ENCODE measurements around the gene HECW1.
"Not testable (repeated sequence)": the region's sequence is repeated elsewhere in the genome, so short reads cannot be mapped to it uniquely, and the experiment has no call there.

Gene HECW1

DNA sequence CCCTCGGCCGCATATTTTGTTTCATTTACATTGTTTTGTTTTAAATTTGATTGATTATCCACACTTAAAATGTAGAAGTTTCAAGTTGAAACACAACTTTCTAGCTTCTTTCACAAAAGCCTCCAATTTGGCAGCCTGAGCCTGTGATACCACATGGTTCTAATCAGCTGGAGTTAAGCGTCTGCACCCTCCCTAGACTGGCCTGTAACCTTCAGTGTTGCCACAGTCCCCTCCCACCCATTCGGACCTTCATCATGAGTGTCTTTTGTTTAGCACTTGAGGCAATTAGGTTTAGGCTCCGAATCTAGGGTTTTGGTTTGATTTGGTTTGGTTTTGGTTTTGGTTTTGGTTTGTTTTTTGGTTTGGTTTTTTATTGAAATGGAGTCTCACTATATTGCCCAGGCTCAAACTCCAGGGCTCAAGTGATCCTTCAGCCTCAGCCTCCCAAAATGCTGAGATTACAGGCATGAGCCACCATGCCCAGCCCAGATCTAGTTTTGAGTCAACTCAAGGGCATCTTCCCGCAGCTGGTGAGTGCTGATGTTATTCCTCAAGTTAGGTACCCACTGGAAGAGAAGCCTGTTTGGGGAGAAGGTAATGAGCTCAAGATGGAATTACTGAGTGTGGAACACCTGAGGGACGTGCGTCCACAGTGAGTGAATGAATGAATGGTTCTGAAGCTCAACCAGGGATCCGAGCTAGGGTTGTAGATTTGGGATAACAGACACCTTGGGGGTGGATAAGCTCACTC is 201.4 kb downstream of the HECW1 start:
- no peak for DNase-seq

DNA sequence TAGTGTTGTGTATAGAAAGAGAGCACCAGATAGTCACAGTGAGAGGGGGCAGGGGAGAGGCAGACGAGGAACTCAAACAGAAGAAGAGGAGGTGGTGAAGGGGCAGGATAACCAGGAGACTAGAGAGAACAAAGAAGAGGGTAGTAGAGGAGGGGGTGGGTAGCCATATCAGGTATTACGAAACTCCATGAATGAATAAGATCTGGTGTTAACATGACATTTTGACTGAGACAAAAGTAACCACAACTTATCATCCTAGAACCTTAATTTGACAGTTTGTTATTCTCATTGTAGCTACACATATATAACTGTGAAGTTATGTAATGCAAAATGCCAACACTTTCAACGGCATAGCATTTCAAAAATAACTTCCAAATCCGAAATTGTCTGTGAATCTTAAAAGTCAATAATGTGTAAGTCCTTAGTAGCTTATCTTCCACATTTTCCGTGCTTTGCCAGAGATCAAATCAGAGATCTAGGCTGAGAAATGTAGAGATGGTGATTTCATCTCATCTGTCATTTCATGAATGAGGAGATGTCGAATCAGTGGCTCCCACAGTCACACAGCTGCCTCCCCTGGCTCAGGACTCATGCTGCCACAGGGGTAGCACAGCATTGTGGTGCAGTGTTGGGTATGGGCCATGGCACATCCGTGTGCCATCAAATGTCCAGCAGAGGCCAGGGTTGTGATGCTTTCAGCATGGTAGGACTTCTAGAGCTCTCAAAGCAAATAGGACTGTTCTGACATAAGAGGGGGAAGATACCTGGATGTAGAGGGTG is 202.1 kb downstream of the HECW1 start:
- DNase-seq = no peak

DNA sequence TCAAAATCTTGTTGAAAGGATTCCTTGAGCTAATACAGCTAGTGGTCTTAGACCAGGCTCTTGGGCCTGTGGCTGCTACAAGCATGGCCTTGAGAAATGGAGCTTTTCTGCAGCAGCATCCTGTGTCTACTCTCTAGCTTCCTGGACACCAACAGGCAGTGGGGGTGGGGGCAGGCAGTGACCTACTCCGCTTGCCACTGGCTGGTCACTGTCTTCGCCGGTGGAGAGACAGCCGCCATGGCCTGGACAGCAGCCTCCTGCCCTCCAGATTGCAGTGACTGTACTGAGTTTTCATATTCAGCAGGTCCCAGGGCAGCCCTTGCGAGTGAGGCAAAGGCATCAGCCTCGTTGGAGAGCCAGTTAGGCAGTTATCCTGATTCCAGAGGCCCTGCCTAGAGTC is 204.6 kb downstream of the HECW1 start:
- DNase-seq = no peak

DNA sequence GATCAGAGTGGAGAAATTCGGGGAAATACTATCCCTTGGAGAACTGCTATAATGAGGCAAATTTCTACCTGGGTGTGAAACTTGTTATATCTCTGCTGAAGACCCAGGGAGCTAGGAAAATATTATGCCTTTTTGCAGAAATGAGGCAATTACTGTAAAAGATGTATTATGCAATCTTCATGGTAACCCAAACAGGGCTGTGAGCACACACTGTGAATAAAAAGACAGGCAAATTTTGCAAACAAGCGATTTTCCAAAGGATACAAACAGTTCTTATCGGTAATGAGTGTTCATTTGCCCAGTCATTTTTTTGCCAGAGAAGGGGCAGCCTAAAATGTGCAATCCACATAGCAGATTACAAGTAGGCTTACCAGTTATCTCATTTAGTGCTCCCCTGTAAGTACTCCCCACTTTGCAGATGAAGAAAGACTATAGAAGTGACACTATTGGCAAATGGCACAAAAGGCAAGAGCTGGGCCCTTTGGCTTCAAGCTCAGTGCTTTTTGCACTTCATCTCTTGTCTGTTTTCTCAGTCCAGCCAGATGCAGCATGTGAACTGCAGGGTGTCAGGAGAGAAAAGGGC is 205.8 kb downstream of the HECW1 start:
- no peak for DNase-seq

DNA sequence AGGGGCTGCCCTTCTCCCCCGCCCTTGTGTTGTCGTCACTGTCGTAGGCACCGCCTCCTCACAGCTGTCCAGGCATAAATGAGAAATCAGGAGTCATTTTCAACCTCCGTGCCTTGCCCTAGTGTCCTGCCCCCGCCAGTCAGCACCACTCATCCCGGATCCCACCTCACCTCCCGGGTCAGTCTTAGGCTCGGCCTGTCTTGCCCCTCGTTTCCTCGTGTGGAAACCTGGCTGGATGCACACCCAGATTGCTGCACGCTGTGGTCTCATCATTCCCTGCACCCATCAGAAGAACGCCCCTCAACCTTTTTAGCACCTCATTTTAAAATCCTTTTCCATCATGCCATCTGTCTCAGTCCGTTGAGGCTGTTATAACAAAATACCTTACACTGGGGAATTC is 213.1 kb downstream of the HECW1 start:
- no peak for DNase-seq

DNA sequence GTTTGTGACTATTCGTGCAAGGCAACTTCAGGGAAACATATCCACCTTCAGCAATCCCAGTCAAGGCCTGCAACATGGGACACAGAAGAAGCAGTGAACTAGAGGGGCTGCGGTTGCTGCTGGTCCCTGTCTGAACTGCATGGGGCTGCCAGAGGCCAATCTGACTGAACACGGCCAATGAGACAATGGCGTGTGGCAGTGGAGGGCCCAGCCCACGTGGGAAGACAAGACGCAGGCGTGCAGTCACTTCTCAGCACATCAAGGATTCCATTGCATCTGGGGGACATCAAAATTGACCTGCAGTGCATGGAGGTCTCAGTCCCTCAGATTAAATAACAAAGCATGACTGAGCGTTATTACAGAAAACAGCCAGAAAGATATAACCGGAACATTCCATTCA is 215.9 kb downstream of the HECW1 start:
- DNase-seq = no peak

DNA sequence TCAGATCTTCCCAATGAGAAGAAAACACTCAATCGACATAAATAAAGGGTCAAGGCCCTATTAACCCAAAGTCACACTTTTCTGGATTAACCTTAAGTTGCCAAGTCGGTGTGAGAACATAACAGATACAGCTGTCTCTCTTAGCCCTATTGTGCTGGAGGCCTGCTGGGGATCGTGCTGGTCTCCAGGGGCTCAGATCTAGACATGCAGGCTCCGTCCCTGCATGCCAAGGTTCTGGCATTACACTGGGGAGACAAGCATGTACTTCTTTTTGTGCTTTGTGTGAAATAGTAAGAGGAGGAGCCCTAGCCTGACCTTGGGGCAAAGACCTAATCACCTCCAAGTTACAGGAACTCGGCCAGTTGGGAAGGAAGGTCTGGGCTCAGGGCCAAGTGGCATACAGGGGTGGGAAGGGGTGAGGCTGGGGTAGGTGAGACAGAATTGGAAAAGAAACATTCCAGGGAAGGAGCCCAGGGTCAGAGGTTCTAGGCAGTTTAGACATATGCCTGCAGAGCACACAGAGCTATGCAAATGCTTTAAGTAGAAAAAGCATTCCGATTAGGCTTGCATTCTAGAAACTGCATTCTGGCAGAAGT is 216.4 kb downstream of the HECW1 start:
- DNase-seq = no peak

DNA sequence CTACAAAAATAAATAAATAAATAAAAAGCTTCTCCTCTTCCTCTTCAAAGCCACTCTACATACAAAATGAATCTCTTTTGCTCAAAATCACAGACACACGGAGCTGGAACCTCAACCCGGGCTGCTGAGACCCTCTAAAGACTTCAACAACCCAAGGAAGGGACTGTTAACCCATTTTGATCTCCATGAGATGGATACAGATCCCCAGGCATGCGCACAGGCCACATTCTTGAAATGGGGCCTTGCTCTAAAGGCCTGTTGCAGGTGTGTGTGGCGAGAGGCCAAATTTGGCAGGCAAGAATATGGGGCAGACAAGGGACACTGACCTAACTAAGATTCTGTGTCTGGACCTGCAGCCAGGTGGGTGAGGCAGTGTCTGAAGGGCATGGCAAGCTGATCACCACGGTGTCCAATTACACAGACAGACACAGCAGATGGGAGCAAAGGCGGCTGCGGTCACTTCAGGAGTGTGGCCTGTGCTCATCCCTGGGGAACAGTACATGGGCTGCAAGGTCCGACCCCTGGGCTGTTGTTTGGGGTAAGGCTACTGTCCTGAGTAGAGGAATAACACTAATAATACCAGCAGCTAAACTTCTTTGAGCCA is 219.8 kb downstream of the HECW1 start:
- no peak for DNase-seq

DNA sequence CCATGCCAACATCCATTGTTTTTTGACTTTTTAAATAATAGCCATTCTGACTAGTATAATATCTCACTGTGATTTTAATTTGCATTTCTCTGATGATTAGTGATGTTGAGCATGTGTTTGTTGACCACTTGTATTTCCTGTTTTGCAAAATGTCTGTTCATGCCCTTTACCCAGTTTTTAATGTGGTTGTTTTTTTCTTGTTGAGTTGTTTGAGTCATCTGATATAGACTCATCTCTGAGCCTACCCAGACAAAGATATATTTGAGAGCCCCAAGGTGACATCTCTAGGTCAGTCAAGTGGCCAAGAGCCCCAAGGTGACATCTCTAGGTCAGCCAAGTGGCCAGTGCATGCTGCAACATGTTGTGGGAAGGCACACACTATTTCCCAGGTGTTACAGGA is 224.7 kb downstream of the HECW1 start:
- DNase-seq = no peak

DNA sequence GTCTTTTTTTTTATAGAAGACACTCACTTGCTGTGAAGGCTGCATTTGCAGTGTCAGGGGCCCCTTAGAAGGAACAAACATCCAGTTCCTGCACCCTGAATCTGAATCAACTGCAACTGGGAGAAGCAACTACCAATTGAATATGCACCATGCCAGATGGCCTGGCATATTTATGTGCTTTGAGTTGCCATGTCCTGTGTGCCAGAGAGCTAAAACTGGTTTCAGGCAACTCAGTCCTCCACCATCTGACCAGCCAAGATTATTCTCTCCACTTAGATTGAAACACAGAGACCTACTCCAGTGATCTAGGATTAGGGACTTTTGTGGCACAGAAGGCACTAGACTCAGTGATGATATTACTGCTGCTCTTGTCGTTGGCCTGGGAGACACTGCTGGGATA is 225.4 kb downstream of the HECW1 start:
- no peak for DNase-seq

DNA sequence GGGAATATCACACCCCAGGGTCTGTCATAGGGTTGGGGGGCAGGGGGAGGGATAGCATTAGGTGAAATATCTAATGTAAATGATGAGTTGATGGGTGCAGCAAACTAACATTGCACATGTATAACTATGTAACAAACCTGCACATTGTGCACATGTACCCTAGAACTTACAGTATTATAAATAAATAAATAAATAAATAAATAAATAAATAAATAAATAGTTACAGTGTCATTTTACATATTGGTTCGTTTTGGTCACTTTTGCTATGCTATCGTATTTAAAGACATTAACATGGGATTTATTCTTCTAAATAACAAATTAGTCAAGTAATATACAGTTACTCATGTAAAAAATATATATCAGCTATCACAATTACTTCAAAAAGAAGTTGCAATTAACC is 228.7 kb downstream of the HECW1 start:
- DNase-seq = no peak

DNA sequence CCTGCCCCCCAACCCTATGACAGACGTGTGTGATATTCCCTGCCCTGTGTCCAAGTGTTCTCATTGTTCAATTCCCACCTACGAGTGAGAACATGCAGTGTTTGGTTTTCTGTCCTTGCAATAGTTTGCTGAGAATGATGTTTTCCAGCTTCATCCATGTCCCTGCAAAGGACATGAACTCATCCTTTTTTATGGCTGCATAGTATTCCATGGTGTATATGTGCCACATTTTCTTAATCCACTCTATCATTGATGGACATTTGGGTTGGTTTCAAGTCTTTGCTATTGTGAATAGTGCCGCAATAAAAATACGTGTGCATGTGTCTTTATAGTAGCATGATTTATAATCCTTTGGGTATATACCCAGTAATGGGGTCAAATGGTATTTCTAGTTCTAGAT is 231.0 kb downstream of the HECW1 start:
- not testable (repeated sequence) for DNase-seq

DNA sequence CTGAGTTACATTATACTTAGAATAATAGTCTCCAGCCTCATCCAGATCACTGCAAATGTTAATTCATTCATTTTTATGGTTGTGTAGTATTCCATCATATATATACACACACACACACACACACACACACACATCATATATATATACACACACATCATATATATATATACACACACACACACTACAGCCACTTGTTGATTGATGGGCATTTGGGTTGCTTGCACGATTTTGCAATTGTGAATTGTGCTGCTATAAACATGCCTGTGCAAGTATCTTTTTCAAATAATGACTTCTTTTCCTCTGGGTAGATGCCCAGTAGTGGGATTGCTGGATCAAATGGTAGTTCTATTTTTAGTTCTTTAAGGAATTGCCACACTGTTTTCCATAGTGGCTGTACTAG is 233.2 kb downstream of the HECW1 start:
- DNase-seq = not testable (repeated sequence)

DNA sequence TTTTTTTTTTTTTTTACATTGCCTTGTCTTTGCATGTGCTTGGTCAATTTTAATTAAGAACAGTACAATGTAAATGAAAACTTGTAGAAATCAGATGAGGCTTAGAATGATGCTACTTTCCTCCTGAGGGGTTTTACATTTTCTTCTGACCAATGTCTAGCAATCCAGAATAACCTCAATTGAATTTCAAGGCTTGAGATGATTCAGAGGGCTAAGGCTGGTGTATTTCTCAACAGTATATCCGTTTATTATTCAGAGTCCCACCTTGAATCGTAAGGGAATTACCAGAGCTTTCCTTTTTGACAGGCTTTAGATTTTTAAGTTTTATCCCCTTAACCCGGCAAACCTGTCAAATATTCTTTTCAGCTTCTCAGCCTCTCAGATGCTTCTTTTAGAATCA is 239.2 kb downstream of the HECW1 start:
- no peak for DNase-seq

DNA sequence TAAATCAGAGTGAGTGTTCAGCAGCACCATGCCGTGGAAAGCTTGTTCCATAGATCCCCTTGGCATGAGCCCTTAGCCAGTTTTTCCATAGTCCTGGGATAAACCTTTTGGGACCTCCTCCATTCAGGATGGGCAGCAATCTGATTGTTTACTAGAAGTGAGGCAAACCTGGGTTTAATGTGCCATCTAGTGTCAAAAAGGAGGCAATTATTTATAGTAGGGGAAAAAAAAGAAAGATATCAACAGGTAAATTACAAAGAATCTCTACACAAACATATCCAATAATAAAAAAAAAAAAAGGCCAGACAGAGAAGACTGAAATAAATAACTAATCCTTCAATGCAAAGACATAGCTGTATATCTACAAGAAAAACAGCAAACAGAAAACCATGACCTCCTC is 241.5 kb downstream of the HECW1 start:
- DNase-seq = no peak

DNA sequence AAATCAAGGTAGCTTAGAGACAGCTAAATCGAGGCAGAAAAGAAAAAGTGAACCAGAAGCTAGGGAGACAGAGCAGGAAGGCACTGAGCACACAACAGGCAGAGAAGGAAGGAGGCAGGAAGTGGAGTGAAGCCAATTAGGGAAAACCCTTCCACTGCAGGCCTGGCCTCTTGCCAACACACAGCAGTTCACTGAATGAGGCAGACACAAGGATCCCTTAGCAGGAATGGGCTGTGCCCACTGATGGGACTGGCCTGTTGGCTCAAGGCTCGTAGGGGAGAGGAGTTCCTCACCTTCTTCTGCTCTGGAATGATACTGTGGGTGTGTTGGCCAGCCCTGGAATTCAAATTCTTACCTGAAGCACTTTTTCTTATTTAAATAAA is 250.2 kb downstream of the HECW1 start:
- DNase-seq = no peak

DNA sequence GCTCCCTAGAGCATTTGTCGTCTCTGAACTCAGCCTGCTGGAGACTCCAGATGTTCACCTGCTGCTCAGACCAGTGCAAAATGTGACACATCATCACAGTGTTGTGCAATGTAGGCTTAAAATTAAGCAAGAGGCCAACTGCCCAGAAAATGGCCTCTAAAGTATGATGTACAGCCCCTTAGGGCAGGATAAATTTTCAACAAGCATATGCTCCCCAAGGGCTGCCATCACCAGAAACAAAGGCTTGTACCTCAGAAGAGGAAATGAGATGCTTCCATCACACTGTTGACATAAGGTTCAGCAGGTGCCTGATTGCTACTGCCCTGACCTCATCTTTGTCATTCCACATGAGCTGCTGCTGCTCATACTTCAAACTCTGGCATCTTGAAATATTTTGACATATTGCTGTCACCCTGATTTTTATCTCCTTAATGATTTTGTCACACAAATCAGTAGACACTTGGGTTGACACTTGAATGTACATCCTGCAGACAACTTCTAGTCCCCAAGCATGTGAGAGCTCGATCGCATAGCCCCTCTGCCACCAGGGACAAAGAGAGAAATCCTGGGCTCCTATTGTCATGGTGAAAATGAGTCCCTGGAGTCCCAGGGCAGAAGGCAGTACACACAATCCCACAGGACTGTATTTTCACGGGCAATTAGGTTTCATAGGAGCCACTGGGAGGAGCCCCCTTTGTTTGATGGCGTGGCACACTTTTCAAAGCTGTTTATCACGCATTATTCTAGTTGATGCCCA is 250.8 kb downstream of the HECW1 start:
- DNase-seq = no peak

DNA sequence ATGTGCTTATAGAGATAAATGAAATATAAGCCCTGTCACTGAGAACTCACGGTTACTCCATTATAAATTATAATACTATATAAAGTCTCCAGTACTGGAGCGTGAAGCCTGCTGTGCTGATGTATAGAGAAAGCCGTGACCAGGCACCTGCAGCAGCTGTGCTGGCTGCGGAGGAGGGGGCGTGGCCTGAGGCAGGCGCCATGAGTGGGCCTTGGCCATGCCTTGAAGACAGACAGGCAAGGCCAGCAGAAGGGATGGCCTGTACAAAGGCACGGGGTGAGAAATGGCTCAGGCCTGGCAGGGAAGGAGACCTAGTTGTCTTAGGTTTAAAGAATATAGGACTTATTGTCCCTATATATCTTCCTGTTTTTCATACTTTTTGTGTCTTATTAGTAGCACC is 251.9 kb downstream of the HECW1 start:
- no peak for DNase-seq

DNA sequence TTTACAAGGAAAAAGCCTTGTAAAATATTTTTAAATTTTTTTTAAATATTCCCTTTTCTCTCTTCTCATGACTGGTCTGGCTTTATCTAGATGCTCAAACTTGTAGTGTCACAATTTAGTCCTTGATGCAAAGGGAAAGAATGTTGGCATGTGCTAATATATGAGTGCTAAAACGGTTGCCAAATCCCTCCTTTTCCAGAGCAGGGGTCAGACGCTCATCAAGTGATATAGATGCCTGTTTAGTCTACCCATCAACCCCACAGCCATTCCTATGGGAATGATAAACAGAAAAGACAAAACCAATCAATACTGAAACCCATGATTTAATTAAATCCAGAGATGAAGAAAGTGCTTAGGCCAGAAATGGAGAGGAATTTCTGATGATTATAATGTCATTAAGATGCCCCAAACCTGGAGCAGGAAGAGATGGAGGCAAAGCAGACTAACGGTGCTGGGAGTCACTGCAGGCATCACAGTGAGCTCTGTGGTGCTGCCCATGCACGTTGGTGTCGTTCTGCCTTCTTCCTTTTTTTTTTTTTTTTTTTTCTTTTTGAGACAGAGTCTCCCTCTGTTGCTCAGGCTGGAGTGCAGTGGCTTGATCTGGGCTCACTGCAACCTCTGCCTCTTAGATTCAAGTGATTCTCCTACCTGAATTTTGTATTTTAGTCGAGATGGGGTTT is 260.4 kb downstream of the HECW1 start:
- no peak for DNase-seq

DNA sequence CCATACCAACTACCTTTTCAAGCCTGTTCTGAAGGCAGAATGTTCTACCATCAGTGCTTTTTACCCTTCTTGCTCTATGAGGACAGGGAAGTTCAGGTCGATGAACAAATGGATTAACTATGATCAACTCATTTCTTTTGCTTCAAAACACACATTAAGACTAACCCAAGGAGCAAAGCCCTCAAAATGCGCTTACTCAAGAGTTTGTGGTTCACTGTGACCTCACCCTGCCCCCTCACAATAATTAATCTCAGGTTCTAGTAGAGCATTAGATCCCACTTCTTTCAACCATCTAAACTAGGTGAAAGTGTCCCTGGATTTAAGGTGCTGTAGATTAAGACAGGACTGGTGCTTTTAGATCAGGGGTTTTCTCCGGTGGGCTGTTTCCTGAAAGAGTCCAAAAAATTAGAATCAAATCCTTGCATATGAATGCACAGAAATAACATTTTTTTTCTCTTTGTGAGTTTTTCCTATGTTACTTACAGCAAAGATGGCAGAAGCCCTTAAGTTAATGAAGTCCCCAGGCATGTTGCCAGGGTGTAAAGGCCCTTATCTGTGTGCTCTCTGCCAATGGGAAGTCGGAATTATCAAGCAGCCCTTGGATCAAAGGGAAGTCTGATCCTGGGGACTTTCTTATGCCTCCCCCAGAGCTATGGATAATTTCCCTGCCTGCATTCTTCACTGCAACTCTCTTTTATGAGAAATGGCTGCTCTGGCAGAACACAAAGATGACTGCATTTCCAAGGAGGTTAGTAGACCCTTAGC is 264.9 kb downstream of the HECW1 start:
- DNase-seq = no peak

DNA sequence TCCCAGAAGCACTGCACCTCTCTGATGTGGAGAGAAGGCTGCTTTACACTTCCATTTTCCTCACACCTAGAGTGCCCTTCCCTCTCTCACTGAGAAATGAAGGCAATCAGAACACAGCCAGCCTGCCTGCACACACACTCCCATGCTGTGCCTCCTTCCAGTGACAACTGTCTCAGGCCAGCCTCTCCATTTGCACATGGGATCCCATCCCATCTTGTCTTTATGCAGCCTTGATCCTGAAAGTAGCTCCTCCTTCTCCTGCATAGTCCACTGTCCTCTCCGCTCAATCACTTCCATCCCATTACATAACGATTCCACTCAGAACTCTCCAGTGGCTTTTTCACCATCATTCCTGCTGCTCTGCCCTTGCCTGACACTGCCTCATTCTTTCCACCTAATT is 266.8 kb downstream of the HECW1 start:
- DNase-seq = no peak

Data from NCI-H1048 (cell line).